Astrocyte (in vitro differentiated cells and primary cell): Measurements from ENCODE around the gene SEMA3A. TPM values are rescaled to one million over a fixed set of nuclear protein-coding genes. Genes with fewer than 3 reads are reported as not detected.
A peak's percentile ranks its signal among the peaks of the same experiment; 100 is the strongest.

ENCODE experiments used
- DNase-seq: peaks from one replicate; pipeline ENCODE4 v3.0.0-alpha.2; 2010; ENCODE audit warnings: low read depth
- FAIRE-seq: peaks from 2 replicates; lab custom pipeline; 2011; peaks lifted over from hg19 to GRCh38; lab: Jason Lieb, UNC
- H2AFZ ChIP-seq: 2 replicates; pipeline ENCODE4 v1.6.0; 2012; ENCODE audit warnings: low read depth, low read length, inconsistent platforms
- H3K27ac ChIP-seq: 2 replicates; pipeline ENCODE4 v1.5.1; 2011; ENCODE audit warnings: low read depth, low read length, inconsistent platforms
- H3K27me3 ChIP-seq: 2 replicates; pipeline ENCODE4 v1.6.0; 2011; ENCODE audit warnings: low read length, inconsistent platforms; ENCODE audit not compliant: insufficient read depth
- H3K36me3 ChIP-seq: 2 replicates; pipeline ENCODE4 v1.5.1; 2011; ENCODE audit warnings: low read length, inconsistent platforms; ENCODE audit not compliant: insufficient read depth
- H3K4me1 ChIP-seq: 2 replicates; pipeline ENCODE4 v1.5.1; 2011; ENCODE audit warnings: low read length, inconsistent platforms; ENCODE audit not compliant: insufficient read depth
- H3K4me2 ChIP-seq: 2 replicates; pipeline ENCODE4 v1.6.0; 2012; ENCODE audit warnings: low read length, inconsistent platforms
- H3K4me3 ChIP-seq: 2 replicates; pipeline ENCODE4 v1.5.1; 2011; ENCODE audit warnings: low read depth, mild to moderate bottlenecking, low read length, inconsistent platforms; ENCODE audit not compliant: insufficient read depth
- H3K79me2 ChIP-seq: 2 replicates; pipeline ENCODE4 v1.6.0; 2012; ENCODE audit warnings: mild to moderate bottlenecking, low read length, inconsistent platforms; ENCODE audit not compliant: insufficient read depth
- H3K9ac ChIP-seq: 2 replicates; pipeline ENCODE4 v1.6.0; 2012; ENCODE audit warnings: mild to moderate bottlenecking, low read length, inconsistent platforms
- H3K9me3 ChIP-seq: 2 replicates; pipeline ENCODE4 v1.5.1; 2012; ENCODE audit warnings: low read depth, mild to moderate bottlenecking, low read length, inconsistent platforms; ENCODE audit not compliant: insufficient read depth
- H4K20me1 ChIP-seq: 2 replicates; pipeline ENCODE4 v1.6.0; 2012; ENCODE audit warnings: low read length, inconsistent platforms; ENCODE audit not compliant: insufficient read depth
- H3K27ac Mint-ChIP-seq: one replicate; pipeline ENCODE4 v1.8.0; 2021; ENCODE audit warnings: mild to moderate bottlenecking, mixed read lengths; ENCODE audit not compliant: unreplicated experiment
- H3K27me3 Mint-ChIP-seq: one replicate; pipeline ENCODE4 v1.8.0; 2021; ENCODE audit warnings: low read depth, mixed read lengths; ENCODE audit not compliant: unreplicated experiment
- H3K36me3 Mint-ChIP-seq: one replicate; pipeline ENCODE4 v1.8.0; 2021; ENCODE audit warnings: low read depth, mixed read lengths; ENCODE audit not compliant: unreplicated experiment
- H3K4me1 Mint-ChIP-seq: one replicate; pipeline ENCODE4 v1.8.0; 2021; ENCODE audit warnings: low read depth, mixed read lengths; ENCODE audit not compliant: unreplicated experiment
- H3K4me3 Mint-ChIP-seq: one replicate; pipeline ENCODE4 v1.8.0; 2021; ENCODE audit warnings: mild to moderate bottlenecking, moderate library complexity, mixed read lengths; ENCODE audit not compliant: unreplicated experiment
- H3K9me3 Mint-ChIP-seq: one replicate; pipeline ENCODE4 v1.8.0; 2021; ENCODE audit warnings: mild to moderate bottlenecking, mixed read lengths; ENCODE audit not compliant: unreplicated experiment
- EZH2 ChIP-seq: IDR thresholded peaks from 2 replicates; pipeline ENCODE4 v1.6.1; 2012; ENCODE audit warnings: mild to moderate bottlenecking, low read length, inconsistent platforms; ENCODE audit not compliant: insufficient read depth
- total RNA-seq: library from RNA; stranded (reverse); gene quantifications from 2 replicates; pipeline ENCODE4 v1.2.1, GENCODE V29; 2021
- TF ChIP-seq, protein P1 (sequence below): IDR thresholded peaks from 2 replicates; pipeline ENCODE4 v1.5.1; 2011; ENCODE audit warnings: low read depth, mild to moderate bottlenecking, inconsistent platforms, low read length, moderate library complexity; ENCODE audit not compliant: insufficient read depth

SEMA3A gene
- total RNA-seq, 1 donor from 2014 or later = 31.3 TPM

DNA sequence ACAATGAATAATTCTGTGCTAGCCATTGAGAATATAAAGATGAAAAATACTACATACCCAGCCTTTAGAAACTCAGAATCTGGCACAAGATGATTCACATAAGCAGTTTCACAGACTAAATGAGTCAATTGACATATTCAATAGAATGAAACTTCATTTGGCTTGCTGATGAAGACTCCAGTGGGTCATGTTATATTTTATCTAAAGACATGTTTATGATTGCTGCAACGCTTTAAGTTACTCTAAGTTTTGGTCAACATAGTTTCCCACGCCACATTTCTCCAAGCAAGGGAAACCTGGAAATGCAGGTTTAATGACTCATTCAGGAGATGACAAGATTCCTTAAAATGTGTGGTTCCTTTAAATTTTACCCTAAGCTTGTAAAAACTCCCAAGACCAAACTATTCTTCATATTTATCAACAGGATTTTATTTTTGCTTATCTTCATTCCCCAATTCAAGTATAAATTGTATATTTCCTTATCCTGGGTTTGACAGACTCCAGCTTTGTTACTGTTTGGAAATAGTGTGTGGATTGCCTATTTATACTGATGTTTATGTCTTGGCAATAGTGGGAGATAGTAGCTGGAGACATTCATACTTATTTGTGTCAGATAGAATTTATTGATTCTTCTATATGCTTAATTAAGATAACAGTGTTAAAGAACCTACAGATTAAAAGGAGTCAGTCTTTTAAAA, 6.6 kb downstream of the SEMA3A start:
- Histone ChIP-seq H3K4me1 (peaks cover 25% of the 10 kb centered on the region), H4K20me1 (no peaks in the 10 kb centered on the region), H3K36me3 (no peaks in the 10 kb centered on the region), H3K27ac (peak overlapping the region; percentile 39), H3K9ac (peak overlapping the region; percentile 44), H3K4me2 (peak overlapping the region; percentile 58), H2AFZ (no peak overlapping the region), H3K27me3 (no peaks in the 10 kb centered on the region), H3K9me3 (no peaks in the 10 kb centered on the region), H3K79me2 (peaks cover 82% of the 10 kb centered on the region), H3K4me3 (no peak overlapping the region)
- Mint-ChIP-seq H3K4me3 (no peak overlapping the region), H3K36me3 (no peaks in the 10 kb centered on the region), H3K4me1 (peaks cover 30% of the 10 kb centered on the region), H3K27me3 (no peaks in the 10 kb centered on the region), H3K9me3 (no peaks in the 10 kb centered on the region), H3K27ac (peak overlapping the region; percentile 19)
- TF ChIP-seq EZH2 = no peak
- TF ChIP-seq, protein P1, sequence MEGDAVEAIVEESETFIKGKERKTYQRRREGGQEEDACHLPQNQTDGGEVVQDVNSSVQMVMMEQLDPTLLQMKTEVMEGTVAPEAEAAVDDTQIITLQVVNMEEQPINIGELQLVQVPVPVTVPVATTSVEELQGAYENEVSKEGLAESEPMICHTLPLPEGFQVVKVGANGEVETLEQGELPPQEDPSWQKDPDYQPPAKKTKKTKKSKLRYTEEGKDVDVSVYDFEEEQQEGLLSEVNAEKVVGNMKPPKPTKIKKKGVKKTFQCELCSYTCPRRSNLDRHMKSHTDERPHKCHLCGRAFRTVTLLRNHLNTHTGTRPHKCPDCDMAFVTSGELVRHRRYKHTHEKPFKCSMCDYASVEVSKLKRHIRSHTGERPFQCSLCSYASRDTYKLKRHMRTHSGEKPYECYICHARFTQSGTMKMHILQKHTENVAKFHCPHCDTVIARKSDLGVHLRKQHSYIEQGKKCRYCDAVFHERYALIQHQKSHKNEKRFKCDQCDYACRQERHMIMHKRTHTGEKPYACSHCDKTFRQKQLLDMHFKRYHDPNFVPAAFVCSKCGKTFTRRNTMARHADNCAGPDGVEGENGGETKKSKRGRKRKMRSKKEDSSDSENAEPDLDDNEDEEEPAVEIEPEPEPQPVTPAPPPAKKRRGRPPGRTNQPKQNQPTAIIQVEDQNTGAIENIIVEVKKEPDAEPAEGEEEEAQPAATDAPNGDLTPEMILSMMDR = no peak
- DNase-seq = peak; percentile 78
- peak; percentile 56 for FAIRE-seq

- Histone ChIP-seq H4K20me1 (no peaks in the 10 kb centered on the region), H2AFZ (no peak overlapping the region), H3K27me3 (no peaks in the 10 kb centered on the region), H3K4me1 (peaks cover 25% of the 10 kb centered on the region), H3K9me3 (no peaks in the 10 kb centered on the region), H3K27ac (peak overlapping the region; percentile 39), H3K36me3 (no peaks in the 10 kb centered on the region), H3K9ac (no peak overlapping the region), H3K4me2 (peak overlapping the region; percentile 58), H3K4me3 (no peak overlapping the region), H3K79me2 (peaks cover 82% of the 10 kb centered on the region)
- Mint-ChIP-seq H3K36me3 (no peaks in the 10 kb centered on the region), H3K27ac (peak overlapping the region; percentile 15), H3K4me1 (peaks cover 30% of the 10 kb centered on the region), H3K9me3 (no peaks in the 10 kb centered on the region), H3K27me3 (no peaks in the 10 kb centered on the region), H3K4me3 (no peak overlapping the region)
- DNase-seq (no peak), FAIRE-seq (no peak)
- TF ChIP-seq EZH2 = no peak
- TF ChIP-seq, protein P1 = no peak
These were observed 7.3 kb downstream of the SEMA3A start for GRCh38 chr7:84187087-84187805.
